HCT116 (cell line): ENCODE data around the gene MYL12B. TPM values are rescaled to one million over a fixed set of nuclear protein-coding genes. Genes with fewer than 3 reads are reported as not detected.

Source experiments
- ATAC-seq: fragments of 200-7000 bp; cut with Tn5 transposase; 2 replicates; pipeline ENCODE4 v1.9.1; 2020; ENCODE audit warnings: mild to moderate bottlenecking, moderate library complexity
- BruUV-seq: library from RNA; stranded (reverse); fragments of 400-500 nt; replicated peaks from 2 replicates; lab custom pipeline; 2021; lab: Mats Ljungman, UMichigan
- CTCF ChIA-PET: fragments of 300-600 bp; sonication (Branson Sonifier 250); formaldehyde crosslinking; loops from one replicate; lab custom pipeline; 2021; ENCODE audit warnings: antibody characterized with exemption; lab: Charles Lee
- POLR2A ChIA-PET: fragments of 300-600, 350-600 bp; sonication (Branson Sonifier 250); formaldehyde crosslinking; loops from one replicate; lab custom pipeline; 2021; ENCODE audit warnings: antibody characterized with exemption; lab: Charles Lee
- RAD21 ChIA-PET, 2 experiments: fragments of 300-600 bp; sonication (Branson Sonifier 250); formaldehyde crosslinking; loops; one replicate each; lab custom pipeline; 2023; ENCODE audit warnings: low total read pairs in 2 of 2; ENCODE audit not compliant: uncharacterized antibody in 2 of 2, unreplicated experiment in 2 of 2, low non-redundant PET in 1 of 2; lab: Charles Lee
- DNase-seq: peaks from one replicate; pipeline ENCODE4 v3.0.0-alpha.2; 2010; ENCODE audit warnings: low read depth, low spot score
- H2AFZ ChIP-seq: fragments of 200-600 bp; shearing (Covaris generic), sonication (generic); 2 replicates; pipeline ENCODE4 v1.6.1; 2017; ENCODE audit warnings: low read depth, mixed run types, mixed read lengths, antibody characterized with exemption, low read length; ENCODE audit not compliant: poor library complexity, severe bottlenecking
- H3K27ac ChIP-seq: 2 replicates; pipeline ENCODE4 v1.5.1; 2012; ENCODE audit warnings: low read depth, low read length
- H3K27me3 ChIP-seq: fragments of 200-600 bp; sonication (generic); 2 replicates; pipeline ENCODE4 v1.6.1; 2016; ENCODE audit warnings: mixed run types, low read length, mixed read lengths; ENCODE audit not compliant: insufficient read depth
- H3K36me3 ChIP-seq, 2 experiments: fragments of 200-500 bp in 1 of 2; fragments of 200-600 bp in 1 of 2; sonication (Bioruptor generic) in 1 of 2; sonication (generic) in 1 of 2; 2 replicates each; pipeline versions ENCODE4 v1.5.1 to v1.6.1; 2014 to 2016; ENCODE audit warnings: low read length in 2 of 2, inconsistent platforms in 1 of 2, mixed read lengths in 1 of 2, mixed run types in 1 of 2; ENCODE audit not compliant: insufficient read depth in 2 of 2, control insufficient read depth in 1 of 2
- H3K4me1 ChIP-seq, 2 experiments: fragments of 200-600 bp in 1 of 2; sonication (generic) in 1 of 2; 2 replicates each; pipeline versions ENCODE4 v1.5.1 to v1.6.1; 2012 to 2017; ENCODE audit warnings: low read length in 2 of 2, inconsistent platforms in 1 of 2, mild to moderate bottlenecking in 1 of 2, mixed read lengths in 1 of 2, mixed run types in 1 of 2, moderate library complexity in 1 of 2; ENCODE audit not compliant: insufficient read depth in 2 of 2, control insufficient read depth in 1 of 2
- H3K4me2 ChIP-seq: fragments of 200-600 bp; sonication (generic); 2 replicates; pipeline ENCODE4 v1.6.1; 2017; ENCODE audit warnings: mixed run types, low read length, mixed read lengths
- H3K4me3 ChIP-seq, 2 experiments: fragments of 200-600 bp in 1 of 2; sonication (generic) in 1 of 2; replicated peaks in 1 of 2; 2 replicates each; pipeline ENCODE4 v1.5.1; 2011 to 2016; ENCODE audit warnings: low read length in 2 of 2, control low read depth in 1 of 2, low read depth in 1 of 2, mild to moderate bottlenecking in 1 of 2, mixed read lengths in 1 of 2, mixed run types in 1 of 2
- H3K79me2 ChIP-seq: fragments of 200-600 bp; sonication (generic); 2 replicates; pipeline ENCODE4 v1.6.1; 2017; ENCODE audit warnings: mild to moderate bottlenecking, mixed run types, low read length, moderate library complexity, mixed read lengths; ENCODE audit not compliant: insufficient read depth
- H3K9ac ChIP-seq: fragments of 200-600 bp; sonication (generic); 2 replicates; pipeline ENCODE4 v1.6.1; 2016; ENCODE audit warnings: low read length, mixed read lengths
- H3K9me2 ChIP-seq: fragments of 200-600 bp; sonication (generic), shearing (Covaris generic); 2 replicates; pipeline ENCODE4 v1.6.1; 2017; ENCODE audit warnings: mixed run types, mild to moderate bottlenecking, moderate library complexity; ENCODE audit not compliant: insufficient read depth
- H3K9me3 ChIP-seq, 2 experiments: fragments of 200-500 bp in 1 of 2; fragments of 200-600 bp in 1 of 2; sonication (Bioruptor generic) in 1 of 2; sonication (generic) in 1 of 2; 2 replicates each; pipeline ENCODE4 v1.6.1; 2014 to 2017; ENCODE audit warnings: low read length in 2 of 2, mixed read lengths in 2 of 2, inconsistent platforms in 1 of 2, low read depth in 1 of 2, mild to moderate bottlenecking in 1 of 2, mixed run types in 1 of 2, moderate library complexity in 1 of 2; ENCODE audit not compliant: control insufficient read depth in 1 of 2, insufficient read depth in 1 of 2
- H4K20me1 ChIP-seq: fragments of 200-600 bp; sonication (generic), shearing (Covaris generic); 2 replicates; pipeline ENCODE4 v1.6.1; 2017; ENCODE audit warnings: mixed run types, mild to moderate bottlenecking, moderate library complexity; ENCODE audit not compliant: insufficient read depth
- ATF3 ChIP-seq: IDR thresholded peaks from 2 replicates; pipeline ENCODE4 v1.6.1; 2012
- CBX3 ChIP-seq: IDR thresholded peaks from 2 replicates; pipeline ENCODE4 v1.6.1; 2012; ENCODE audit warnings: low read depth
- CEBPB ChIP-seq: IDR thresholded peaks from 2 replicates; pipeline ENCODE4 v1.6.1; 2012; ENCODE audit warnings: low read depth
- EGR1 ChIP-seq: IDR thresholded peaks from 2 replicates; pipeline ENCODE4 v1.6.1; 2012; ENCODE audit warnings: low read depth
- ELF1 ChIP-seq: IDR thresholded peaks from 2 replicates; pipeline ENCODE4 v1.6.1; 2012; ENCODE audit warnings: low read depth, borderline replicate concordance
- EZH2 ChIP-seq: fragments of 200-600 bp; sonication (generic); IDR thresholded peaks from 2 replicates; pipeline ENCODE4 v1.6.1; 2017; ENCODE audit warnings: antibody characterized with exemption, mixed run types
- EZH2phosphoT487 ChIP-seq: fragments of 200-600 bp; IDR thresholded peaks from 2 replicates; pipeline ENCODE4 v1.6.1; 2018; ENCODE audit warnings: antibody characterized with exemption, borderline replicate concordance
- FOSL1 ChIP-seq: IDR thresholded peaks from 2 replicates; pipeline ENCODE4 v1.6.1; 2012; ENCODE audit warnings: low read depth
- JUND ChIP-seq: IDR thresholded peaks from 2 replicates; pipeline ENCODE4 v1.6.1; 2012
- POLR2A ChIP-seq: IDR thresholded peaks from 2 replicates; pipeline ENCODE4 v1.7.0; 2011; ENCODE audit warnings: borderline replicate concordance; ENCODE audit not compliant: insufficient read depth, insufficient read length; ENCODE audit errors: extremely low read depth
- POLR2AphosphoS5 ChIP-seq: IDR thresholded peaks from 2 replicates; pipeline ENCODE4 v1.6.1; 2011; ENCODE audit warnings: mild to moderate bottlenecking, low read depth, low read length, moderate library complexity
- REST ChIP-seq: IDR thresholded peaks from 2 replicates; pipeline ENCODE4 v1.6.1; 2012; ENCODE audit warnings: low read depth
- SIN3A ChIP-seq: IDR thresholded peaks from 2 replicates; pipeline ENCODE4 v1.6.1; 2012; ENCODE audit warnings: low read depth
- SRF ChIP-seq: IDR thresholded peaks from 2 replicates; pipeline ENCODE4 v1.6.1; 2012; ENCODE audit warnings: low read depth
- TCF7L2 ChIP-seq: IDR thresholded peaks from 2 replicates; pipeline ENCODE4 v1.7.0; 2011; ENCODE audit warnings: borderline replicate concordance, inconsistent platforms; ENCODE audit not compliant: insufficient read depth, insufficient read length; ENCODE audit errors: extremely low read depth
- YY1 ChIP-seq: IDR thresholded peaks from 2 replicates; pipeline ENCODE4 v1.6.1; 2011; ENCODE audit warnings: low read length, low read depth, moderate library complexity, mild to moderate bottlenecking; ENCODE audit not compliant: insufficient replicate concordance; ENCODE audit errors: extremely low read depth
- ZNF274 ChIP-seq: fragments of 200-500 bp; sonication (Bioruptor generic); IDR thresholded peaks from 2 replicates; pipeline ENCODE4 v1.6.1; 2014; ENCODE audit warnings: mild to moderate bottlenecking, low read depth, low read length, inconsistent platforms
- intact Hi-C: fragments of 100-400 bp; cut with micrococcal nuclease; formaldehyde crosslinking; loops from 2 replicates; pipeline ENCODE4 v1.10.0; 2022
- total RNA-seq: library from RNA; stranded (reverse); gene quantifications from one replicate; pipeline ENCODE4 v1.2.1, GENCODE V29; 2021; ENCODE audit not compliant: unreplicated experiment

The MYL12B gene
- total RNA-seq, 1 experiment from 2014 or later, result 403 TPM

- Histone ChIP-seq H3K4me3 (no peak overlapping the region), H3K27me3 (no peaks in the 10 kb centered on the region), H2AFZ (no peak overlapping the region), H3K9me2 (no peaks in the 10 kb centered on the region), H3K4me1 (peaks cover 41 to 57% of the 10 kb centered on the region in 2 experiments), H3K27ac (no peak overlapping the region), H3K9ac (no peak overlapping the region), H3K4me2 (no peak overlapping the region), H3K9me3 (no peaks in the 10 kb centered on the region), H3K36me3 (no peaks in the 10 kb centered on the region), H4K20me1 (peaks cover 58% of the 10 kb centered on the region; the same call in 1 of the 2 replicates), H3K79me2 (peaks cover 94% of the 10 kb centered on the region)
- RAD21 ChIA-PET, result no interaction called here
- intact Hi-C loops, result no loop called here
- no TSS peak for BruUV-seq
- POLR2A ChIA-PET, result no interaction called here
- TF ChIP-seq CEBPB (no peak), EZH2phosphoT487 (no peak), ZNF274 (no peak), CBX3 (no peak), REST (no peak), TCF7L2 (no peak), POLR2A (no peak), ATF3 (no peak), SIN3A (no peak), EGR1 (no peak), JUND (no peak), SRF (no peak), FOSL1 (no peak), POLR2AphosphoS5 (no peak), ELF1 (no peak), EZH2 (no peak), YY1 (no peak)
- no peak for DNase-seq
- CTCF ChIA-PET, result no interaction called here
- no peak for ATAC-seq
Measured at GRCh38 chr18:3266062-3266608, 4.2 kb downstream of the MYL12B start.
